Right ventricle myocardium inferior (tissue), 1 donor: Measurements from ENCODE around the gene CDHR2. TPM values are rescaled to one million over a fixed set of nuclear protein-coding genes. Genes with fewer than 3 reads are reported as not detected.

ENCODE experiments used
- ATAC-seq: fragments of 200-7000 bp; cut with Tn5 transposase; one replicate; pipeline ENCODE4 v1.9.1; 2020; ENCODE audit warnings: mild to moderate bottlenecking, moderate library complexity
- DNase-seq: peaks from one replicate; pipeline ENCODE4 v3.0.0; 2021; ENCODE audit errors: missing footprints
- intact Hi-C: fragments of 100-400 bp; cut with DNase I; formaldehyde crosslinking; loops from one replicate; pipeline ENCODE4 v1.11.0; 2022
- microRNA-seq: library from miRNA; unstranded; fragments of <30 nt; microRNA quantifications from one replicate; pipeline ENCODE4 v1.2.0, GENCODE V29; 2020
- total RNA-seq: library from RNA; stranded (reverse); fragmentation: NEBNext Ultra II Directional; extraction: Animal tissue kit (Norgen Biotek cat#: 25700); gene quantifications from one replicate; pipeline ENCODE4 v1.2.1, GENCODE V29; 2021
- donor health status: DM: no; HTN: yes; CAD: no; lungs with severe emphysema.

Gene CDHR2
- total RNA-seq, 1 donor from 2014 or later, result 0.19 TPM

DNA sequence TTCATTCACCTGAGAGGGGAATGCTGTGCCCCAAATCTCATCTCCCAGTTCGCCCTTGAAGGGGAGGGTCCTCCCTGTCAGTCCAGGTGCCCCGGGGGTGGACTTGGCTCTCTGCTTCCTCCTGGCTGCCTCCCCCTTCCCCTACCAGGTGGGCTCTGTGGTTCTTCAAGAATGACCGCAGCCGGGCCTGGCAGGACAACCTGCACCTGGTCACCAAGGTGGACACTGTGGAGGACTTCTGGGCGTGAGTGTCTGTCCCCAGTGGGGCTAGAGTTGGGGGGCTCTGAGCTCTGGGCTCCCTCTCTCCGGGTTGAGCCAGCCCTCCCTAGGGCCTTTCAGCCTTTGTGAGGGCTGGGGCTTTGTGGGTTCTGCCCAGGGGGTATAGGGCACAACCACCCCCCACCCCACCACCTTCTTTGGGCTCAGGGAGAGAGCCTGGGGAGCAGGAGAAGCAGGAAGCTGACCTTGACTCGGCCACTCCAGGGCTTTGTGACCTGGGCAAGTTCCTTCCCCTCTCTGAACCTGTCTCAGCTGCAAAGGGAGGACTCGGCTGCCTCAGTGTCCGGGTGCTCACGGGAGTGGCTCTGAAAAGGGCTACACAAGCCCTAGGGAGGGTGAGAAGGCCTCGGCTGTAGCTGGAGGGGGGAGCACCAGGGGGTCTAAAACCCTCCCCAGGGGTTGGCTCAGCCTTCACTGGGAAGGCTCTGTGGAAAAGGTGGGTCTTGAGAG lies 94.5 kb downstream of the CDHR2 start:
- ATAC-seq (no peak), DNase-seq (peak; percentile 35)
- intact Hi-C loops, result no loop called here

DNA sequence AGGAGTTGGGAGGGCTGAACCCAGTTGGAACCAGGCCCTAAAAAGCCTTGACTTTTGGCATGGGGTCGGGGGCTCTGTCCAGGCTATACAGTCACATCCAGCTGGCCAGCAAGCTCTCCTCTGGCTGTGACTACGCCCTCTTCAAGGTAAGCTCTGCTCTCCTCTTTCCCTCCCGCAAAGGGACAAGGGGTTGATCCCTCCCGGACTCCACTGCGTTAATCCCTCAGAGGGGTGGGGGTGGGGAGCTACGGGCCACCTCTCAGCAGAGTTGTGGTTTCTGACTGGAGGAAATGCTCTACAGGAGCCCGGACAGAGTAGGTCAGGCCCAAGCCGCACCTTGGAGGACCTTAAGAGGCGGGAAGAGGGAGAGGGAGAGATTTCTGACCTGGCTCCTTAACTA lies 95.2 kb downstream of the CDHR2 start:
- DNase-seq (peak; percentile 7), ATAC-seq (no peak)
- intact Hi-C loops, result no loop called here

DNA sequence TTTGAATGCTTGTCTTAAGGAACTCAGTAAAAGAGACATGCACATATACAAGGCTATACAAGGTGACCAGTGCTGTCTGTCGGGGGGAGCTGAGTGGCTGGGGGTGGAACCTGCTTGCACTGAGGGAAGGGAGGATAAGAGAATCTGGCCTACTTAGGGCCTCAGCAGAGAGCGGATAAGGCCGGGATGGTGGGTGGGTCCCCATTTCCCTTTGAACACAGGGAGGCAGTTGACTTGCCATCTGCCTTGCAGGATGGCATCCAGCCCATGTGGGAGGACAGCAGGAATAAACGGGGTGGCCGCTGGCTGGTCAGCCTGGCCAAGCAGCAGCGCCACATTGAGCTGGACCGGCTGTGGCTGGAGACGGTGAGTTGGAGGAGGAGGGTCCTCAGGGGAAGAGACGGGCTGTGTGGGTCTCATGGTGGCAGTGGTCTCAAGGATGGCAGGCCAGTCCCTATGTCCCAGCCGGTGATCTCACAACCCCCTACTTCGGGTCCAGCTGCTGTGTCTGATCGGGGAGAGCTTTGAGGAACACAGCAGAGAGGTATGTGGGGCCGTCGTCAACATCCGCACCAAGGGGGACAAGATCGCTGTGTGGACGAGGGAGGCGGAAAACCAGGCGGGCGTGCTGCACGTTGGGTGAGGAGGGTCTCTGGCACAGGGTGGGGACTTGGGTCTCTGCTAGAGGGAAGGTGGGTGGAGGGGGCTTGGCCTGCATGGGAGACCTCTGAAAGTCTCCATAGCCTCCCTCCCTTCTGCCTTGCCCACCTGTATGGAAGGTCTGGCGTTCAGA lies 95.9 kb downstream of the CDHR2 start:
- intact Hi-C loops, result no loop called here
- no peak for ATAC-seq
- DNase-seq, result peak; percentile 9

Small RNA genes lying within 50 kb of the gene (microRNA-seq; reads per million reads assigned to microRNA genes)
- gene MIR4281, result not detected

Other genes with a start within 250 kb of the CDHR2 start
- 76.0 TPM for gene KIAA1191, start 187.6 kb upstream of the CDHR2 start, total RNA-seq
- 5.4 TPM for gene ARL10, start 183.9 kb upstream of the CDHR2 start, total RNA-seq
- gene NOP16, start 160.7 kb upstream of the CDHR2 start, total RNA-seq, result 22.6 TPM
- gene HIGD2A, start 160.6 kb upstream of the CDHR2 start, total RNA-seq, result 218 TPM
- 217 TPM for gene CLTB, start 132.8 kb upstream of the CDHR2 start, total RNA-seq
- gene FAF2, start 101.0 kb upstream of the CDHR2 start, total RNA-seq, result 15.7 TPM
- gene RNF44, start 11.9 kb upstream of the CDHR2 start, total RNA-seq, result 25.5 TPM
- 0.41 TPM for gene GPRIN1, start 60.8 kb downstream of the CDHR2 start, total RNA-seq
- not detected for gene SNCB, start 81.2 kb downstream of the CDHR2 start, total RNA-seq
- not detected for gene EIF4E1B, start 81.3 kb downstream of the CDHR2 start, total RNA-seq
- gene TSPAN17, start 98.1 kb downstream of the CDHR2 start, total RNA-seq, result 30.0 TPM